H1 (cell line): ENCODE data around the gene PFDN1. TPM values are rescaled to one million over a fixed set of nuclear protein-coding genes. Genes with fewer than 3 reads are reported as not detected.

Source experiments
- EZH2 ChIP-seq: fragments of 200-600 bp; sonication (generic); IDR thresholded peaks from 2 replicates; pipeline ENCODE4 v1.7.1; 2012; ENCODE audit warnings: low read depth, mild to moderate bottlenecking, moderate library complexity, low read length, inconsistent platforms; ENCODE audit not compliant: severe bottlenecking
- MAX ChIP-seq: IDR thresholded peaks from 2 replicates; pipeline ENCODE4 v1.6.1; 2012; ENCODE audit warnings: inconsistent platforms
- RNF2 ChIP-seq: fragments of 200-900, 300-1000 bp; sonication (generic); IDR thresholded peaks from 2 replicates; pipeline ENCODE4 v1.7.1; 2016; ENCODE audit warnings: borderline replicate concordance, low read depth, mild to moderate bottlenecking, antibody characterized with exemption, low read length; ENCODE audit not compliant: poor library complexity, severe bottlenecking; ENCODE audit errors: missing control alignments
- SIN3A ChIP-seq, 2 experiments: IDR thresholded peaks in 1 of 2; conservative IDR thresholded peaks in 1 of 2; 2 replicates each; pipeline ENCODE4 v1.6.1; 2011 to 2012; ENCODE audit warnings: low read length in 2 of 2, improper control_type of control experiment in 1 of 2, low read depth in 1 of 2, mild to moderate bottlenecking in 1 of 2
- polyA plus RNA-seq, 7 experiments: library from polyadenylated mRNA; depleted of rRNA in 3 of 7; stranded (reverse) in 5 of 7; unstranded in 2 of 7; fragments of >200 nt in 5 of 7; fragments of 200-250 nt in 2 of 7; gene quantifications; 1 replicate in 5 of 7; 2 replicates in 1 of 7; 4 replicates in 1 of 7; pipeline versions ENCODE4 v1.2.1 to v1.2.3, GENCODE V29; 2011 to 2013; ENCODE audit warnings: missing spikeins in 2 of 7, mixed read lengths in 2 of 7
- total RNA-seq: library from RNA; stranded (reverse); fragmentation: NEBNext Ultra II Directional; extraction: Animal tissue kit (Norgen Biotek cat#: 25700); gene quantifications from 2 replicates; pipeline ENCODE4 v1.2.1, GENCODE V29; 2021

Gene PFDN1
- total and polyA plus RNA-seq, 2 of the 8 experiments (the other 6 are each of a cell fraction or from before 2014, with no cell fraction given) = 53.0 to 89.6 TPM

GRCh38 chr5:140236891-140237598 is 65.9 kb downstream of the PFDN1 start (continued):
- TF ChIP-seq EZH2 (no peak), MAX (no peak), SIN3A (conservative IDR thresholded peaks at IDR 0.05 in 1 of 2, IDR thresholded peaks at IDR 0.05 in 1 of 2; ENCODE audit: low read depth in 1 of 2, low read length in 2 of 2) (no peak), RNF2 (no peak)
- TF ChIP-seq, all 59 proteins: peak for 0
